Measurements from ENCODE around the gene PNPLA5. TPM values are rescaled to one million over a fixed set of nuclear protein-coding genes. Genes with fewer than 3 reads are reported as not detected.

The PNPLA5 gene, protein sequence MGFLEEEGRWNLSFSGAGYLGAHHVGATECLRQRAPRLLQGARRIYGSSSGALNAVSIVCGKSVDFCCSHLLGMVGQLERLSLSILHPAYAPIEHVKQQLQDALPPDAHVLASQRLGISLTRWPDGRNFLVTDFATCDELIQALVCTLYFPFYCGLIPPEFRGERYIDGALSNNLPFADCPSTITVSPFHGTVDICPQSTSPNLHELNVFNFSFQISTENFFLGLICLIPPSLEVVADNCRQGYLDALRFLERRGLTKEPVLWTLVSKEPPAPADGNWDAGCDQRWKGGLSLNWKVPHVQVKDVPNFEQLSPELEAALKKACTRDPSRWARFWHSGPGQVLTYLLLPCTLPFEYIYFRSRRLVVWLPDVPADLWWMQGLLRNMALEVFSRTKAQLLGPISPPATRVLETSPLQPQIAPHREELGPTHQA
- not detected for total RNA-seq
- long read RNA-seq: 0 reads

DNA sequence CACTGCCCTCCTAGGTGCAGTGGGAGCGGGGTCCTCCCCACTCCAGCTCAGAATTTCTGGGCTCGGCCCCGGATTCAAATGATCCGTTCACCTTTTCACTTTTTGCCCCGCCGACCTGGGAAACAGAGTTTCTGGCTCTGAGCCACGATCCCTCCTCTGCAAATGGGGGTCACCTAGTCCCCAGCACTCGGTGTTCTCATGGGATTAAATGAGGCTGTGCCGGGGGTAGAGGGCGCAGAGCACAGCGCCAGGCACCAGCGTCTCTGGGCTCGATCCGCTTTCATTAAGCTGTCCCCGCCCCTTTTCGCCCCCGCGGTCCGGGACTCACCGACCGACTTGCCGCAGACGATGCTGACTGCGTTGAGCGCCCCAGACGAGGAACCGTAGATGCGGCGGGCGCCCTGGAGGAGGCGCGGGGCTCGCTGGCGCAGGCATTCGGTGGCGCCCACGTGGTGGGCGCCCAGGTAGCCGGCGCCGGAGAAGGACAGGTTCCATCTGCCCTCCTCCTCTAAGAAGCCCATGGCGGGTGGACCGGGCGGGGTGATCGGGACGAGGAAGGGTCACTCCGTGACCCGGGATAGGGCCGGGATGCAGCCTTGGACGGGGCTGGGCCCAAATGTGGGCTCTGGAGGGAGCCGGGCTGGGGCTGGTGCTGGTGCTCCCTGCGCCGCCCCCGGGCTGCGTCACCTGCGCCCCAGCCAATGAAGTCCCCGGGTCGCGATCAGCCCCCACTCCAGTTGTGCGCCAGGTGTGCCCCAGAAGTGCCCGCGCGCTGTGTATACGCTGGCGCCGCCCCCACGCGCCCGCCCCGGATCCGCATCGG lies at the start of gene PNPLA5:
Gene PNPLA5 (minus strand): TSS at position 654 of the 823 bp plus-strand sequence. CDS start 133 bp downstream, at position 521.
- ATAC-seq (ENCODE audit: poor library complexity) (no peak), DNase-seq (no peak)

DNA sequence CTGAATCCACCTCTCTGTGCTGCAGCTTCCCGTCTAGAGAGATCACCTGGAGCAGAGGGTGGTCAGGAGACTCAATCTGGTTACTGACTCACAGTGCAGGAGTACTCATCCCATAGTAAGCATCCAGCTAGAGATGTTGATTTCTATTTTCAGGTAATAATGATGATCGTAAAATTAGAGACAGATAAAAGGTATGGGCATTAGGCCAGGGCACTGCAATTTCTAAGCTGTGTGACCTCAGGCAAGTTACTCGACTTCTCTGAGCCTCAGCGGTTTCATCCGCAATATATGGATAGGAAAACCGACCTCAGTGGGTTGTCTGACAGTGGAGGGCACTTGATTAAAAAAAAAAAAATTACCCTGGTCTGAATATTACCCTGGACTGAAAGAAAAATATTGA lies 49.6 kb upstream of the PNPLA5 start:
- intact Hi-C loops (cut with DNase I): no loop called here

More for the DNA sequence above, at the start of gene PNPLA5:
- intact Hi-C loops (cut with DNase I): no loop called here

DNA sequence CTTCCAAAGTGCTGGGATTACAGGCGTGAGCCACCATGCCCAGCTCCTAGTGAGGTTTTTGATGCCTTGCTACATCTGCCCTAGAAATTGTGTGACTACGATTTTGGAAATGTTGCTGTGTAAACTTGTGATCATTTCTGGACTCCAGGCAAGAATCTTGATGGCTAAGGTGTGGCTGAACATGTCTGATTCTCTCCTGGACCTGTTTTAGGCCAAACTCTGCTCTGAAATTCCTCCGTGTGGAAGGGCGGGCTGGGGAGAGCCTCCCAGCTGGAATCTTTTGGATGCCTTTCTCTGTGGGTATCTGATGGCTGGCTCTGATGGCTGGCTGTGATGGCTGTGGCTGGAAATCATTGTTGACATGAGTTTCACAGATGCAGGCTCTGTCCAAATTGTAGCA lies 40.0 kb upstream of the PNPLA5 start:
- no peak for ATAC-seq (ENCODE audit: poor library complexity)
- intact Hi-C loops (cut with DNase I): no loop called here

More for the DNA sequence above, 49.6 kb upstream of the PNPLA5 start:
- ATAC-seq (ENCODE audit: poor library complexity) (no peak), DNase-seq (no peak)

DNA sequence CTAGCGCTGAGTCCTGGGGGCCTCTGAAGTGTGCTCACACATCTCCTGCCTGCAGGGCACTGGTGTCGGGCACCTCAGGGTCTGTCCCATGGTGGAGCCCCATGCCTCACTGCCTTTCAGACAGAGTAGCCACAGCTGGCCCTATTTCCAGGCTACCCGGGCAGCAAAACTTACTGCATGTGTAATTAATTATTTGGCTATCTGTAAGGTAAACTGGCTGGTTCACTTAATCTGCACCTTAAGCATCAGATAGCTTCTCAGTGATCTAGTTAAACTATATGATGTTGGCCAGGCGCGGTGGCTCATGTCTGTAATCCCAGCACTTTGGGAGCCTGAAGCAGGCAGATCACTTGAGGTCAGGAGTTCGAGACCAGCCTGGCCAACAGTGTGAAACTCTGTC lies 37.1 kb upstream of the PNPLA5 start:
- intact Hi-C loops (cut with DNase I): no loop called here
- DNase-seq (no peak), ATAC-seq (ENCODE audit: poor library complexity) (no peak)

More for the DNA sequence above, 40.0 kb upstream of the PNPLA5 start:
- DNase-seq: no peak

DNA sequence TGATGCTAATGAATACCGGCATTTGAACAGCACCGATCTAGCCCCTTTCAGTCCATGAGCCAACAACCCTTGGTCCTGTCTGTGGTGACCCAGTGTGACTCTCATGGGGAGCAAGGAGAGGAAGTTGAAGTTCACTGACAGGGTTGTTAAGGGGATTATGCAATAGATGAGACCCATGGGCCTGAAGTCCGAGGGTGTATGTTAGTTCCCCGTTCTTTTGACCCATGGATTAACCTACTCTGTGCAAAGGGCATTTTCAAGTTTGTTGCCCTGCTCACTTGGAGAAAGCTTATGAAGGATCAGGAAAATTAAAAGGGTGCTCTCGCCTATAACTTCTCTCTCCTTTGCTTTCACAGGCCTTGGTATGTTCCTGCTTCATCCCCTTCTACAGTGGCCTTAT lies 36.7 kb upstream of the PNPLA5 start:
- intact Hi-C loops (cut with DNase I): no loop called here
- DNase-seq: no peak
- no peak for ATAC-seq (ENCODE audit: poor library complexity)

DNA sequence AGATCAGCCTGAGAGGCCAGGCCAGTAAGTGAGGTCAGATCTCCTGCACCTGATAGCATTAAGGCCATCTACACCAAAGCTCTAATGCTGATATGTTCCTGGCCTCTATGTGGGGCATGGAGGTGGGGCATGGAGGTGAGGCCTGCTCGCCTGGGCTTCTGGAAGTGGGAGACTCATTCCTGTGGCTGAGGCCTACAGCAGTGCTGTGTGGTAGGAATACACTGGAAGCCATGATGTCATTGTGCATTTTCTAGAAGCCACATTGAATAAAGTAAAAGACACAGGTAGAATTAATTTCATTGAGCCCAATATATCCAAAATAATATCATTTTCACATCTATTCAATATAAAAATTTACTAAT lies 34.5 kb upstream of the PNPLA5 start:
- intact Hi-C loops (cut with DNase I): no loop called here
- DNase-seq (no peak), ATAC-seq (ENCODE audit: poor library complexity) (no peak)

DNA sequence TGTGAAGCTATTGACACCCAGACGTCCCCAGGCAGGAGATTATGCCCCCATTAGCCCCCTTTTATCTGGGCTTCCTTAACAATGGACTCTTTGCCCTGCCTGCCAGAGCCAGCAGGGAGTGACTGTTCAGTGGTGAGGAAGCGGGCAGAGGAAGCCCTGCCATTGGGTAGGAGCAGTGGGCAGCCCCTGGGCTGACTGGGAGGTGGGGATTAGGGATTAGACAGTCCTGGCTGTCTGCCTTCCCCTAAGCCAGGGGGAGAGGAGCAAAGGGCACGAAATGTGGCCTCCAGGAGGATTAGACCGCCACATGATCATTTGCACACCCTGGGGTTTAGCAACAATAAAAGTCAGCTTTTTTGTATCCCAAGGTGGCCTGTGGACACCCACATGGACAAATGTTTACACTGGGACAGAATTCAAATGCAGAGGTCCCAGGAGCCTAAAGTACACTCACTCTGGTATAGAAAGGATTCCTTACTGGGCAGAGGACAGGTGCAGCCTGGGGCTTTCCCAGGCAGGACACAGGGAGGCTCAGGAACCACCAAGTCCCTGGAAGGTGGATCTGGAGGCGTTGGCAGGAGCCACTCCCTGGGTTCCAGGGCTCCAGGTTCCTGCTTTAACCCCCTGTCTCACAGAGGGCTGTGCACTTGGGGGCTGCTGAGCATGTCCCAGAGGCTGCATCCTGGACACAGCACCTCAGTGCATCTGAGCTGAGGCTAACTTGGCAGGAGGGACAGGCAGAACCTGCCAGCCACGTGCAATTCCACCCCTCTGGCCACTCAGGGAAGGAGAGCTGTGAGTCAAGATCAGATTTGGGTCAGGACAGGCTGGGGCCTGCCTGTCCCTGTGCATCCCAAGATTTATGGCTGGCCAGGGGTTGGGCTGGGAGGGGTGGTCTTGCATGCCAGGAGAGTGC lies 33.9 kb upstream of the PNPLA5 start:
- intact Hi-C loops (cut with DNase I): no loop called here
- ATAC-seq (ENCODE audit: poor library complexity): no peak
- DNase-seq: no peak

DNA sequence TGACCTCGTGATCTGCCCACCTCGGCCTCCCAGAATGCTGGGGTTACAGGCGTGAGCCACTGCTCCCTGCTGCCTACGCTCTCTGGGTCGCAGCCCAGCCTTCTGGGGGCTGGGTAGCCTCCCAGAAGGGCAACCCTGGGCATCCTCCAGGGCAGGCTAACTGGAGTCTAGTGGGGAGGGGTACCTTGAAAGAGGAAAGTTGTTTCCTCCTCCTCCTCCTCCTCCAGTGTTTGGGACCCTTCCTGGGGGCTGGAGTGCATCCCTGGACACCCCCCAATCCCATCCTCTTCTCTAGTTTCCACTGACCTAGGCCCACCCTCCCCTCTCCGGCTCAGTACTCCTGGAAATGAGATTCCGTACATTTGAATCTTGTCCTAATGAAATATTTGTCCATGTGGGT lies 33.1 kb upstream of the PNPLA5 start:
- intact Hi-C loops (cut with DNase I): no loop called here
- no peak for DNase-seq
- no peak for ATAC-seq (ENCODE audit: poor library complexity)

DNA sequence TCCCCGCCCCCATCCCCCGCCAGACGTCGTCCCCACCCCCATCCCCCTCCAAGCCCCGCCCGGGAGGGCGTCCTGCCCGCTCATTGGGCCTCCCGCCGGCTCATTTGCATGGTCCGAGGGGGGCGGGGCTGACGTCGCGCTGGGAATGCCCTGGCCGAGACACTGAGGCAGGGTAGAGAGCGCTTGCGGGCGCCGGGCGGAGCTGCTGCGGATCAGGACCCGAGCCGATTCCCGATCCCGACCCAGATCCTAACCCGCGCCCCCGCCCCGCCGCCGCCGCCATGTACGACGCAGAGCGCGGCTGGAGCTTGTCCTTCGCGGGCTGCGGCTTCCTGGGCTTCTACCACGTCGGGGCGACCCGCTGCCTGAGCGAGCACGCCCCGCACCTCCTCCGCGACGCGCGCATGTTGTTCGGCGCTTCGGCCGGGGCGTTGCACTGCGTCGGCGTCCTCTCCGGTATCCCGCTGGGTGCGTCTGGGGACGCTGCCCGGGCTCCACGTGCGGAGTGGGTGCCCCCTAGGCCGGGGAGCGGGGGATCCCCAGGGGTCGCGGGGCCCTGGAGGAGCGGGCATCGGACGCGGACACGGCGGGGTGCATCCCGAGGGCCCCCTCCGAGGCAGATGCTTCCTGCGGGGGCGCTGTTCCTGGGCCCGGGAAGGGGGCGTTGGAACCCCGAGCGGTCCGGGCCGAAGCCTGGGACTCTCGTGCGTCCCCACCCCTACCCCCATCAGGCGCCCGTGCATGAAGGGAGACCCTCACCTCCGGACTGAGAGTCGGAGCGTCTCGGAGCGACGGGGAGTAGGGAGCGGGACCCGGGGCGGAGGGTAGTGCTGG lies 32.0 kb upstream of the PNPLA5 start, which contains the start of gene PNPLA3:
Gene PNPLA3 (plus strand): TSS at position 175 of the 834 bp plus-strand sequence. CDS start 107 bp downstream, at position 282.
- ATAC-seq (ENCODE audit: poor library complexity) (peak; percentile 98), DNase-seq (peak; percentile 94)
- intact Hi-C loops (cut with DNase I): no loop called here

DNA sequence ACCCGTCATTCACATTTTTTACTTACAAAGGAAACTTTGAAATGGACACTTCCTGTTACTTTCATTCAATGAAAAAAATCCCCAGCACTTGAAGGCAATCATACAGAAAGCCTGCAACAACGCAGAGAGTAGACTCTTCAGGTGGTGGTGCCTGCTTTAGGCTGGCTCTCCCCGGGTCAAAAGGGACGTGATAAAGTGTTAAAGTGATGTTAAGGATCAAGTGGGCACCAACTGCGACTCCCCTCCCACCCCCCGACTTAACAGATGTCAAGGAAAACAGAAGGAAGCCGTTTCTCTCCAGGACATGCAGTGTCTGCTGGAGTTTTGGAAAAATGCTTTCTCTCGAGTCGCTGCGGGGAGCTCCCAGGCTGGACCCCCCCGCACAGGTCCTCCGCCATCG lies 31.4 kb upstream of the PNPLA5 start:
- DNase-seq (no peak), ATAC-seq (ENCODE audit: poor library complexity) (no peak)
- intact Hi-C loops (cut with DNase I): no loop called here

DNA sequence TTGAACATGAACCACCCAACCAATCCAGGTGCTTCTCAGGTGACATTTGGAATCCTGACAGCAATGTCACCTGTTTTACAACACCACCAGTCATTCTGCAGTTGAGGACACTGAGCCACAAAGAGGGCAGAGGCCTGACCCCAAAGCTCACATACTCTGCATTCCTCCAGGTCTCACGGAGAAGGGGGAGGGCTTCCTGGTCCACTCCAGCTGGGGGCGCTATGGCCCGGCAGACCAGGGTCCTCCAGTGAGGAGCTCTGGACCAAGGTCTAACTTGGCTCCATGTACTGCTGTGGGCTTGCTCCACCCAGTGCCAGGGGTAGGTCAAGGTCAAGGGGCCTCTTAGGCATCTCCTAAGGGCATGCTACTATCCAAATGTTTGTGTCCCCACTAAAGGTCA lies 30.3 kb upstream of the PNPLA5 start:
- DNase-seq (no peak), ATAC-seq (ENCODE audit: poor library complexity) (no peak)
- intact Hi-C loops (cut with DNase I): no loop called here

DNA sequence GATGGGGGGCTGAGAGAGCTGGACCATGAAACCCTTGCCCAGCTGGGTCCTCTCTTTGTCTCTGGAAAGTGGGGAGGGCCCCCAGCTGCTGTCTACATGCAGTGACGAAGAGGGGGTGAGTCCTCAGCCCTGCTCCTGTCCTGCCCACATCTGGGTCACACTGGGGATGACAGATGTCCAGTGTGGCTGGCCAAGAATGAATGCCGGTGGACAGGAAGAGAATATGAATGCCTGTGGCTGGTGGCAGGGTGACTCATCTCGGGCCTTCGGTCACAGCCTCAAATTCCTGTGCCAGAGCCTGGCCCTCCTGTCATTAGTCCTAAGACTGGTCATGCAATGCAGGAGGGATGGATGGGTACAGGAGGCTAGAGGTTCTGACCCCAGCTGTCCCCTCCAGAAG lies 29.6 kb upstream of the PNPLA5 start:
- DNase-seq (no peak), ATAC-seq (ENCODE audit: poor library complexity) (no peak)
- intact Hi-C loops (cut with DNase I): no loop called here

DNA sequence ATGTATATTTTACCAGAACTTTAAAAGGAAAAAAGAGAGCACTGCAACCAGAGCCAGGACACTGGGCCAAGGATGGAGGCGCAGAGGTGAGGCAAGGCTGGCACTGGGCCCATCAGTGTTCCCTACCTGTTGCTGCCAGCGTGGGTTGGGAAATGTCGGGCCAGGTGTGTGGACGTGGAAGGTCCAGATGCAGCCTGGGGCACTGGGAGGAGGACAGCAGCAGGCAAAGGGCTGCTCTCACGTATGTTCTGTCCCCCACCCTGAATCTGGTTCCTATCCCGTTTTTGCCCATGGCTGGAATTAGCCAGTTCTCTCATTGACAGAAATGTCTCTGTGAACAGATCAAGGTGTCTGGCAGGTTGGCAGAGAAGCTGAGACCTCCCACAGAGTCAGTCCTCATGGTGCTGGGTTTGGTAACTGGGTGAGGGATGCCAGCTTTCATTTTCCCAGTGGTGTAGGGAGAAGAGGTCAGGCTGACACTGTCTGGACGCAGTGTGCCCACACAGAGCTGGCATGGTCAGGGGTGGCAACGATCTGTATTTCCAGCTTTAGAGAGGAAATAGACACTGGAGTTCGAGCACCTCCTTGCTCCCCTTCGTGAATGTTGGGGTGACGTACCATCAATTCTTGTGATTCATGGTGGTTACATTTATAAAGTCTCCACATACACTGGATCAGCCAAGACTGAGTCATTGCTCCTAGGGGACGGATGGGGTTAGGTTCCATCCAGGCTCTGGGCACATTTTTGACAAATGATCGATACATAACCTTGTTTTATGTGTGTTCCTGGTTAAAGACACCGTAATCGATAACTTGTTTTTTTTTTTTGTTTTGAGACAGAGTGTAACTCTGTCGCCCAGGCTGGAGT lies 27.5 kb upstream of the PNPLA5 start:
- no peak for DNase-seq
- ATAC-seq (ENCODE audit: poor library complexity): no peak
- intact Hi-C loops (cut with DNase I): no loop called here

DNA sequence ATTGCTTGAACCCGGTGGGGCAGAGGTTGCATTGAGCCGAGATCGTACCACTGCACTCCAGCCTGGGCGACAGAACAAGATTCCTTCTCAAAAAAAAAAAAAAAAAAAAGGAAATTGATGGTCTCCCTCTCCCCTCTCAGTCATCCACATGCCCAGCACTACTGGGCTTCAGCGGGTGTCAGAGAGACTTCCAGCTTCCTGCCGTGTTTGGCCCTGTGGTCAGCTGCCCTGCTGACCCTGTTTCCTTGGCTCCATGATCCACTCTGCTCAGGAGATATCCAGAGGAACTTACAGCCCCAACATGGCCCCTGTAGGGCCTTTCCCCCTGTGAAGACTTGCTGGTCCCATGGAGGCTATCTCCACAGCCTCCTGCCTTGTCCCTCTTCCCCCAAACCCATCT lies 25.7 kb upstream of the PNPLA5 start:
- DNase-seq (no peak), ATAC-seq (ENCODE audit: poor library complexity) (no peak)
- intact Hi-C loops (cut with DNase I): no loop called here

DNA sequence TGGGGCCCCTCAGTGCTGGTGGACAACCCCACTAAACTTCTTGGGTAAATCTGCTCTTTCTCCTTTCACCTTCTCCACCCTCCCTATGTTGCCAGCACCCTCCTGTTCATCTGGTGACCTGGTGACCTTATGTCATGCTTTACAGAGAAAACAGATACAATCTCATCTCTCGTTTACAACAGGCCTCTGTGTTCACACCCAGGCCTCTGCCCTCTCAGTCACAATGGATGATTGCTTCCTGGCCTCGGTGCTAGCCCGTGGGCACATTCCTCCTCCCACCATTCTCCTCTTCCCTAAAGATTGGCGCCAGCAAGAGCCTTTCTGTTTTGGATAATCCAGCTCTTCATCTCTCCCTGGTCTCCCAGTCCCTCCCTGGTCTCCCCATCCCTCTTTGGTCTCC lies 19.5 kb upstream of the PNPLA5 start:
- ATAC-seq (ENCODE audit: poor library complexity) (no peak), DNase-seq (no peak)
- intact Hi-C loops (cut with DNase I): no loop called here

DNA sequence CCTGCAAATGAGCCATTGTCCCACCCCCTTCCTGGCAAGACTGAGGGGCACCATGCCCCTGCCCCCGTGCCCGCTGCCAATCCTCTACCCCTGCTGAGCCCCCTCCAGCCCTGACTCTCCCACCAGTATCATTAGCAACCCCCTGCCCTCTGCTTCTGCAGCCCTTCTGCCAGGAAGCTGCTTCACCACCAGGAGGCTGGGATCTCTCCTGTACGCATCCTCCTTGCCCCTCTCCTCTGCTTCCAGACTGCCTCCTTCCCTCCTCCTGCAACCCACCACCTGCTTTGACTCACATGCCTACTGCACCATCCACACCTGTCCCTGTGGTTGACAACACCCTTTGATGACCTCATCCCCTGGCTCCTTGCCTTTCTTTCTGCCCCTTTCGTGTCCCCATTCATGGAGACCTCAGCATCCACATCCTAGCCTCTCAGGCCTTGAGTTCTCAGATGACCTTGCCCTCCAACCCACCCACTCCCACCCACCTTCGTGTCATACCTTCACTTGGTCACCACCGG lies 18.4 kb upstream of the PNPLA5 start:
- no peak for ATAC-seq (ENCODE audit: poor library complexity)
- intact Hi-C loops (cut with DNase I): no loop called here
- DNase-seq: no peak

DNA sequence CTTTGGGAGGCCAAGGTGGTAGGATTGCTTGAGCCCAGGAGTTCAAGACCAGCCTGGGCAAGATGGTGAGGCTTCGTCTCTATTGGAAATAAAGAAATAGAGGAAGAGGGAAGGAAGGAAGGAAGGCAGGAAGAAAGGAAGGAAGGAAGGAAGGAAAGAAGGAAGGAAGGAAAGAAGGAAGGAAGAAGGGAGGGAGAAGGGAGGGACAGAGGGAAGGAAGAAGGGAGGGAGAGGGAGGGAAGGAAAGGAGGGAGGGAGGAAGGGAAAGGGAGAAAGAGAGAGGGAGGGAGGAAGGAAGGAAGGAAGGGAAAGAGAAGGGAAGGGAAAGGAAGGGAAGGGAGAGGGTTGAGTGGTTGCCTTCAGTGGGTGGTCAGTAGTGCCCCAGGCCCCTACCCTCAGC lies 17.9 kb upstream of the PNPLA5 start:
- no peak for DNase-seq
- intact Hi-C loops (cut with DNase I): no loop called here
- no peak for ATAC-seq (ENCODE audit: poor library complexity)

Data from Right ventricle myocardium superior (tissue), 1 donor.